ENCODE measurements around the gene DYRK1B. TPM values are rescaled to one million over a fixed set of nuclear protein-coding genes. Genes with fewer than 3 reads are reported as not detected.

The DYRK1B gene
- total RNA-seq, 1 experiment from 2014 or later, result 16.0 TPM

DNA sequence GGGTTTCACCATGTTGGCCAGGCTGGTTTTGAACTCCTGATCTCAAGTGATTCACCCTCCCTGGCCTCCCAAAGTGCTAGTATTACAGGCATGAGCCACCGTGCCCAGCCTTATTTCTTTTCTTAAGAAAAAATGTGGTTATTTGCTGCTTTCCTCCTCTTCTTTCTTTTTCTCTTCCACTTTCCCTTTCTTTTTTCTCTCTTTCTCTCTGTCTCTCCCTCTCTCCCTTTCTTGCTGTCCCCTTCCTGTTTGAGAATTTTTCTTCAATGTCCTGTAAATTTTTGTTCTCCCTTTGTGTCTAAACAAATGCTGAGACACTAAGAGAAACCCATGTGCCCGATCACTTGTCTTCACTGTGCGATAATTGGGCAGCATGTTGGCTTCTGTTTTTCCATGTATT, 53.1 kb downstream of the DYRK1B start:
- H3K27ac ChIP-seq (ENCODE audit: low read depth, low read length, poor library complexity, severe bottlenecking), result no peak overlapping the region
- no peaks in the 10 kb centered on the region for H3K4me1 ChIP-seq (ENCODE audit: insufficient read depth, low read length, poor library complexity, severe bottlenecking)
- no peak for DNase-seq (ENCODE audit: low spot score)
- H3K9me3 ChIP-seq (ENCODE audit: low read depth, low read length, poor library complexity, severe bottlenecking), result no peaks in the 10 kb centered on the region
- BruUV-seq (replicated peaks), result no TSS peak
- H3K27me3 ChIP-seq (replicated peaks; ENCODE audit: insufficient read depth, low read depth, low read length, poor library complexity), result peaks cover 60% of the 10 kb centered on the region
- no peak overlapping the region for H3K4me3 ChIP-seq (ENCODE audit: low read depth, low read length, poor library complexity, severe bottlenecking)
- ChIA-PET POLR2A (ENCODE audit: low non-redundant PET) (no interaction called here), CTCF (no interaction called here)
- TF ChIP-seq EZH2 (IDR thresholded peaks at IDR 0.05; ENCODE audit: borderline replicate concordance, low read depth, low read length, poor library complexity, severe bottlenecking), result no peak
- TF ChIP-seq, protein P1, sequence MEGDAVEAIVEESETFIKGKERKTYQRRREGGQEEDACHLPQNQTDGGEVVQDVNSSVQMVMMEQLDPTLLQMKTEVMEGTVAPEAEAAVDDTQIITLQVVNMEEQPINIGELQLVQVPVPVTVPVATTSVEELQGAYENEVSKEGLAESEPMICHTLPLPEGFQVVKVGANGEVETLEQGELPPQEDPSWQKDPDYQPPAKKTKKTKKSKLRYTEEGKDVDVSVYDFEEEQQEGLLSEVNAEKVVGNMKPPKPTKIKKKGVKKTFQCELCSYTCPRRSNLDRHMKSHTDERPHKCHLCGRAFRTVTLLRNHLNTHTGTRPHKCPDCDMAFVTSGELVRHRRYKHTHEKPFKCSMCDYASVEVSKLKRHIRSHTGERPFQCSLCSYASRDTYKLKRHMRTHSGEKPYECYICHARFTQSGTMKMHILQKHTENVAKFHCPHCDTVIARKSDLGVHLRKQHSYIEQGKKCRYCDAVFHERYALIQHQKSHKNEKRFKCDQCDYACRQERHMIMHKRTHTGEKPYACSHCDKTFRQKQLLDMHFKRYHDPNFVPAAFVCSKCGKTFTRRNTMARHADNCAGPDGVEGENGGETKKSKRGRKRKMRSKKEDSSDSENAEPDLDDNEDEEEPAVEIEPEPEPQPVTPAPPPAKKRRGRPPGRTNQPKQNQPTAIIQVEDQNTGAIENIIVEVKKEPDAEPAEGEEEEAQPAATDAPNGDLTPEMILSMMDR (conservative IDR thresholded peaks at IDR 0.05; ENCODE audit: low read depth, low read length), result no peak
- intact Hi-C loops (cut with micrococcal nuclease; ENCODE audit: unreplicated experiment), result no loop called here
- no peaks in the 10 kb centered on the region for H3K36me3 ChIP-seq (ENCODE audit: insufficient read depth, low read length, poor library complexity, severe bottlenecking)

DNA sequence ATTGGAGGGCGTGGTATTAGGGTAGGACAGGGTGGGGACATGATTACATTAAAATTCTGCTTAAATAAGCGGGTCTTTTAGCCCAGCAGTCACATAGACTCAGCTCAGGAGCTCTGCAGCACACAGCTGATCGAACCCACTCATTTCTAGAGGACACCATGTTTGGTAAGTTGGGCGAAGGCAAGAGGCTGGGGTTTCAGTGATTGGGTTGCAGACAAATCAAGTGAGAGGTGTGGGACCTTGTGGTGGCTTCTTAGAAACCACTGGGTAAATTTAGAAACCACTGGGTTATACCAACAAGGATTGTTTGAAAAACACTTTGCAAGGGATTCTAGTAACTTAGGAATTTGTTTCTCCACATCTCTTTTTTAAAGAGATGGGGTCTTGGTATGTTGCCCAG, 55.2 kb downstream of the DYRK1B start, which contains the start of gene LEUTX:
Gene LEUTX (plus strand): TSS at position 92 of the 400 bp plus-strand sequence. CDS start 67 bp downstream, at position 159.
- no peak for DNase-seq (ENCODE audit: low spot score)
- TF ChIP-seq, protein P1 (conservative IDR thresholded peaks at IDR 0.05; ENCODE audit: low read depth, low read length), result no peak
- intact Hi-C loops (cut with micrococcal nuclease; ENCODE audit: unreplicated experiment), result no loop called here
- H3K27ac ChIP-seq (ENCODE audit: low read depth, low read length, poor library complexity, severe bottlenecking), result no peak within 1 kb of the TSS
- no peaks in the 10 kb centered on the region for H3K4me1 ChIP-seq (ENCODE audit: insufficient read depth, low read length, poor library complexity, severe bottlenecking)
- no peaks in the 10 kb centered on the region for H3K36me3 ChIP-seq (ENCODE audit: insufficient read depth, low read length, poor library complexity, severe bottlenecking)
- no peaks in the 10 kb centered on the region for H3K9me3 ChIP-seq (ENCODE audit: low read depth, low read length, poor library complexity, severe bottlenecking)
- peaks cover 51% of the 10 kb centered on the region for H3K27me3 ChIP-seq (replicated peaks; ENCODE audit: insufficient read depth, low read depth, low read length, poor library complexity)
- POLR2A ChIA-PET (ENCODE audit: low non-redundant PET), result no interaction called here
- no TSS peak for BruUV-seq (replicated peaks)
- CTCF ChIA-PET, result interaction anchor here (0.5 kb wide), 1 partner anchor 11 kb away, joined by 3 read pairs; no protein-coding TSS in a partner anchor
- no peak within 1 kb of the TSS for H3K4me3 ChIP-seq (ENCODE audit: low read depth, low read length, poor library complexity, severe bottlenecking)

Small RNA genes within 50 kb of the gene (microRNA-seq; reads per million reads assigned to microRNA genes)
- not detected for gene MIR6719

Other genes with a start within 250 kb of the DYRK1B start
- not detected in 2 replicates for gene LGALS13, start 231.6 kb downstream of the DYRK1B start, total RNA-seq (2021)
- not detected in 2 replicates for gene LGALS16, start 178.2 kb downstream of the DYRK1B start, total RNA-seq (2021)
- gene LGALS14, start 129.7 kb downstream of the DYRK1B start, total RNA-seq (2021), result not detected in 2 replicates
- not detected in 2 replicates for gene CLC, start 96.1 kb downstream of the DYRK1B start, total RNA-seq (2021)
- not detected in 2 replicates for gene LEUTX, start 55.3 kb downstream of the DYRK1B start, total RNA-seq (2021)
- 573 and 581 TPM in 2 replicates for gene FBL, start 12.2 kb upstream of the DYRK1B start, total RNA-seq (2021)
- 8.7 and 12.2 TPM in 2 replicates for gene FCGBP, start 100.5 kb upstream of the DYRK1B start, total RNA-seq (2021)
- gene PSMC4, start 137.0 kb upstream of the DYRK1B start, total RNA-seq (2021), result 268 and 291 TPM in 2 replicates
- gene ZNF546, start 162.9 kb upstream of the DYRK1B start, total RNA-seq (2021), result 5.5 and 5.6 TPM in 2 replicates
- gene ZNF780B, start 222.1 kb upstream of the DYRK1B start, total RNA-seq (2021), result 20.0 and 23.7 TPM in 2 replicates

Data from A673 (cell line).